A673 (cell line): Measurements from ENCODE around the gene GRIK2.

Experiments used
- CTCF ChIP-seq: fragments of 300-800, 200-600 bp; sonication (generic); conservative IDR thresholded peaks from 2 replicates; pipeline ENCODE4 v1.5.1; 2017; ENCODE audit warnings: low read depth, mild to moderate bottlenecking, antibody characterized with exemption, low read length, moderate library complexity, mixed read lengths
- EZH2 ChIP-seq: fragments of 200-600 bp; sonication (generic); IDR thresholded peaks from 2 replicates; pipeline ENCODE4 v1.6.1; 2017; ENCODE audit warnings: borderline replicate concordance, low read depth, mild to moderate bottlenecking, mixed read lengths, antibody characterized with exemption, low read length; ENCODE audit not compliant: poor library complexity, severe bottlenecking

GRCh38 chr6:101826678-101827077 is 433.2 kb downstream of the GRIK2 start:
- TF ChIP-seq CTCF, result no peak
- no peak for TF ChIP-seq EZH2
